ENCODE measurements around the gene FSD2.

FSD2 gene, protein sequence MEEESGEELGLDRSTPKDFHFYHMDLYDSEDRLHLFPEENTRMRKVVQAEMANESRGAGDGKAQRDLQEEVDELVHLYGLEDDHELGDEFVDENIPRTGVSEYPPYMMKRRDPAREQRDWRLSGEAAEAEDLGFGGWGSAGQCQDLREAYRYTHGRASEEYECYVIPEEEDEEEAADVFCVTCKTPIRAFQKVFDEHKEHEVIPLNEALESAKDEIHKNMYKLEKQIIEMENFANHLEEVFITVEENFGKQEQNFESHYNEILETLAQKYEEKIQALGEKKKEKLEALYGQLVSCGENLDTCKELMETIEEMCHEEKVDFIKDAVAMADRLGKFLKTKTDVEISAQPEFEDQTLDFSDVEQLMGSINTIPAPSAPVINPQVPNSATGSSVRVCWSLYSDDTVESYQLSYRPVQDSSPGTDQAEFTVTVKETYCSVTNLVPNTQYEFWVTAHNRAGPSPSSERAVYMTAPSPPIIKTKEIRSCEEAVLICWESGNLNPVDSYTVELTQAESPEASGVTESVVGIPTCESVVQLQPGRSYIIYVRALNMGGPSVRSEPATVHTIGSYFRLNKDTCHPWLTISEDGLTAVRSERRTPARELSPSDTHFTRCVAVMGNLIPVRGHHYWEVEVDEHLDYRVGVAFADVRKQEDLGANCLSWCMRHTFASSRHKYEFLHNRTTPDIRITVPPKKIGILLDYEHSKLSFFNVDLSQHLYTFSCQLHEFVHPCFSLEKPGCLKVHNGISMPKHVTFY

GRCh38 chr15:82805994-82806406 is at the start of gene FSD2:
FSD2 (minus strand) TSS chr15:82806069; CDS start chr15:82787390, 18,679 bp downstream.
- DNase-seq (ENCODE audit: low read depth) = no peak

- DNase-seq (ENCODE audit: low read depth) = no peak
Observed at GRCh38 chr15:82854554-82854953, 48.7 kb upstream of the FSD2 start.

GRCh38 chr15:82852941-82853561 is 47.2 kb upstream of the FSD2 start:
- DNase-seq (ENCODE audit: low read depth) = no peak

- DNase-seq (ENCODE audit: low read depth) = no peak
Observed at GRCh38 chr15:82851981-82852511, 46.2 kb upstream of the FSD2 start.

- no peak for DNase-seq (ENCODE audit: low read depth)
Observed at GRCh38 chr15:82851306-82851850, 45.5 kb upstream of the FSD2 start.

DNA sequence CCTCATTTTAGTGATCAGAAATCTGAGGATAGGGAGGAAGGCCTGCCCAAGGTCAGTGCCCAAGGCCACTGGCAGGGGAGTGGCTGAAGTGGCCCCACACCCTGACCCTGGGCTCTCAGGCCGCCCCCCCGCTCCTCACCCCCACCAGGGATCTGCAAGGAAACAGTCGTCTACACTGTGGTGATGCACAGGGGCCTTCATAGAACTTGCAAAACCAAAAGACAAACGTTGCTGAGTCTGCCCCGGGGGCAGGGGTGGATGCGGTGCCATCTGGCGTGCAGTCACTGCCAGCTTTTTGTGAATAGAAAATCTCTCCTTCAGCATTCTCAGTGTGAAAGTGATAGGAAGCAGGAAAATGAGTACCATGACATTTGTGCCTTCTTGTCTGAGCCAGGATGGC is 44.9 kb upstream of the FSD2 start:
- no peak for DNase-seq (ENCODE audit: low read depth)

DNA sequence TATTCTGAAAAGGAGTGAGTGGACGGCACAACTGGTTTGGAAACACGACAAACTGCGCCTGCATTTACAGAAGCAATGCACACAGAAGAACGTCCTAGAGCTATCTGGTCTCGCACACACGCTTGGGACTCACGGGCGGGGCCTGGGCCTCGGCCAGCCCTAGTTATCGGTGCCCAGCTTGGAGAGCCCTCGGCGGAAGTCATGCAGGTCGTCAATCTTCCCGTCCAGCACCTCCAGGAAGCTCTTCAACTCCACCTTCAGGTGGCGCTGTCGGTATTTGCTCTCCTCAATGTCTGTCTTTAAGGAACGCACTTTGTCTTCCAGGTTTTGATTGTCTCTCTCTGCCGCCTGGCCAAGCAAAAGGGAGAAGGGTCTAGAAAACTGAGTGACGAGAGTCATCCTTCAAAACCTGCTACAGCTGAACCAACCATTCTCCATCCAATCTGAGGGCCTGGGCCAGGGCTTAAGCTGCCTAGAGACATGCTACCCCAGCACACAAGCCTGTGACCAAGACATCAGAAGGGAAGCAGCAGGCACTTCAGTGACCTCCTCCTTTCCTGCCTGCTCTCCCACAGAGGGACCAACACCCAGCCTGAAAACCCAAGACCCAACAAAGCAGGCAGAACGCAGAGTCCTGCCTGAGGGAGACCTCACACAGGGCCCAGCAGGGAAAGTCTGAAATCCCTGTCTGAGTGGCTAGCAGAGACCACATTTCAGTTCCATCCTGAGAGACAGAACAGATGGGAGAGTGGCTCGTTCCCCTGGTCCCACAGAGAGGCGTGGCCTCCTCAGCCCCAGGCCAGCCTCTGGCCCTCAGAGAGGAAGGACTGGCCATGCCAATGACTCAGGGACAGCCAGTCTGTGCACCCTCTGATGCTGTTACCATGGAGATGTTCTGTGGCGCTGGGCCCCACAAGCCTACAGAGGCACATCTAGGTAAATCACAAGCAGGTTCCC is 44.0 kb upstream of the FSD2 start:
- peak; percentile 72 for DNase-seq (ENCODE audit: low read depth)

GRCh38 chr15:82848241-82848993 is 42.5 kb upstream of the FSD2 start:
- no peak for DNase-seq (ENCODE audit: low read depth)

GRCh38 chr15:82847703-82848102 is 41.8 kb upstream of the FSD2 start:
- DNase-seq (ENCODE audit: low read depth) = no peak

GRCh38 chr15:82846621-82847020 is 40.8 kb upstream of the FSD2 start:
- DNase-seq (ENCODE audit: low read depth) = no peak

GRCh38 chr15:82845686-82846085 is 39.8 kb upstream of the FSD2 start:
- DNase-seq (ENCODE audit: low read depth) = no peak

GRCh38 chr15:82843566-82843965 is 37.7 kb upstream of the FSD2 start:
- no peak for DNase-seq (ENCODE audit: low read depth)

GRCh38 chr15:82840166-82840565 is 34.3 kb upstream of the FSD2 start:
- no peak for DNase-seq (ENCODE audit: low read depth)

DNA sequence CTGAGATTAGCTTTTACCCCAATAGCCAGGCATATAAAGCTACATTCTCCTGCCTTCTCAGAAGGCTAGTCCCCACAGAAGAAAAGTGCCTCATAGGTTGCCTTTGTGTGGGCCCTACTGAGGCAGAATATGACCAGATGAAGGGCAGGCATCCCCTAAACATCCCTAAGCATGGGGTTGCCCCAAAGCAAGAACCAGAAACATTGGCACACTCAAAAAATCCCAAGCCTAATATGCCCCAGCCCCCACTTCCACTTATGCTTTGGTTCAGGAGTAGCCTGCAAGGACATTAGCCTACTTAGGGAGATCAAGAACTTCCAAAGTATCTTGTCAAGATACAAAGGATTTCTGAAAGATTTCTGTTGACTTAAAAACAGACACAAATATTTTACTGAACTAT is 33.3 kb upstream of the FSD2 start:
- DNase-seq (ENCODE audit: low read depth) = no peak

DNA sequence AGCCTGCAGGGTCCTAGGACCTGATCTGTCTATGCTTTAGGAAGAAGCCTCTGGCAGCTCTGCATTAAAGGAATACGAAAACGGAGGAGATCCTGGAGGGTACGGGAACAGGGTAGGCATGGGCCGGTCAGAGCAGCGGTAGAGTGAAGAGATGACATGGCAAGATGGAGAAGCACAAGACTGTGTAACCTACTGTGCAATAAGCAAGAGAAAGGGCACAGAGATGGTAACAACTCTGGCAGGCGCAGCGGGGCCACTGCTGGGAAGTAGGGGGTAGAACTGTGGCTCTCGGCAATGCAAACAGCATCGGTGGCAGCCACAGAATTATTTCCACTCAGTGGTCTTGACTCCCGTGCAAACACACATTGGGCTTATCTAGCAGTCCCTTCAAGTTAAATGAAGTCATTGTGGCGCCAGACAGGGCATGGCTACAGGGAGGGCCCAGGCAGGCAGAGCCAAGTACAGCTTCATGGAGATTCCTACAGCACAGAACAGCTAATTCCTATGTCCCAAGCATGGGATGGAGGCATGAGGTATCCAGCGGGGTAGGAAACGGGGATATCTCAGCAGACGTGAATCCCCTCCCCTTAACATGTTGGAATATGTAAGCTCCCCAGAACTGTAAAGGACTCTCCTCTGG is 32.3 kb upstream of the FSD2 start:
- DNase-seq (ENCODE audit: low read depth) = no peak

DNA sequence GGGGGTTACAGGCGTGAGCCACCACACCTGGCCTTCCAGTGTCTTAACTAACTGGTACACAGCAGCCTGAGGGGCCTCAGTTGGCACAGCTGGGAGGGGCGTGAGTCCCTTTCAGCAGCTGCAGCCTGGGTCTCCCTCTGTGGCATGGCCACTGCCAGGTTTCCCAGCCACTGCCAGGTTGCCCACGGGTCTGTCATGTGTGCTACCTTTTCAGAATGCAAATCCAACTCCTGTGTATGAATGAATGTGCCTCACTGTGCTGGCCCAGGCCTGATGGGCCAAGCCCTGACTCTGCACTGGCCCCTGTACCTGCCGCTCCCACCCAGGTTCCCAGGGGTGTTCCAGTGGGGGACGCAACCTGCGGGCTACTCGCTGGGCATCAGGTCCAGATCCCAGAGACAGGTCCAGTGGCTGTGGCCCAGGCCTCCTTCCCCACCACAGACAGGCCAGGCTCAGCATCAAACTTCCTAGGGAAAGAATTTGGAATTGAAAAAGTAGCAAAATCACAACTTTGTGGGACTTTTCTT is 29.6 kb upstream of the FSD2 start:
- DNase-seq (ENCODE audit: low read depth) = no peak

DNA sequence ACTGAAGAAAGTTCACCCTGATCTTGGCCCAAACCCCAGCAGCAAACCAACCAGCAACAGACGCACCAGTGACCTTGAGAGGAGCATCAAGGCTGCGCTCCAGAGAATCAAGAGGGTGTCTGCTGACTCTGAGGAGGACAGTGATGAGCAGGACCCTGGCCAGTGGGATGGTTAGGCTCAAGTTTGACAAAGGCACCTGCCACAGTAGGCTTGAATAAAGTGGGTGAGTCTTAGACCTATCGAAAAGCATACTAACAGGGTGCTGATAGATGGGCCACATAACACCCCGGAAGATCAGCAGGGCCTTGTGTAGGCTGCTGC is 27.5 kb upstream of the FSD2 start:
- no peak for DNase-seq (ENCODE audit: low read depth)

DNA sequence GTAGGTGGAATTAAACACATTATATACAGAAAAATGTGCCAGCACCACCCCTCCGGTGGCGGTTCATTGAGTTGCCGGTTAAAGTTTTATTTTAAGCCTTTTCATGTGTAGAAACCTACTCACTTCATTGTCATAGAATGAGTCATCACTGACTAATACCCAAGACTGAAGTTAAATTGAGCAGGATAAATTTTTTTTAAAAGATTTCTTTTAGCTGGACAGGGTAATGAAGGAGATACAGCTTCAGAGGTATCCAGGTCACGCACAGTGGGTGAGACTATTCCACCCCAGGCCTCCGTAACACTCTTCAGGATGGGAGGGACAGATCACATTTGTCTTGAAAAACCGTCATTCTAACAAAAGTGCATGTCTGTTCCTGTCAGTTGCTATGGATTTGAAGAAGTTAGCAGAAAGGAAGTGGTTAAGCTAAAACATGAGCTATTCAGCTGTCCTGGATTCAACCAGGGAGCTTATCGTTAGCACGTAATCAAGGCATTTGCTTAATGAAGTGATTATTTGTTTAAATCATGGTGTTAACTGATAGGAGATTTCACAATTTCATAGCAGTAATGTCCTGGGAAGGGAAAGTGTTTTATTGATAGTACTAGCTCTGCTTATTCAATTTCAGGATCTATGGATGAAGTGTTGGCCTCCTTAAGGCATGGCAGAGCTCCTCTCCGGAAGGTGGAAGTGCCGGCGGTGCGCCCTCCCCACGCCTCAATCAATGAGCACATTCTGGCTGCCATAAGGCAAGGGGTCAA is 26.9 kb upstream of the FSD2 start:
- peak; percentile 60 for DNase-seq (ENCODE audit: low read depth)
